GM19372 (cell line): ENCODE results near the gene GPAT3.
"Not testable (repeated sequence)": the region's sequence is repeated elsewhere in the genome, so short reads cannot be mapped to it uniquely, and the experiment has no call there.

Source experiments
- ATAC-seq: cut with Tn5 transposase; IDR thresholded peaks from one replicate; pipeline ENCODE4 v1.9.1; 2021; ENCODE audit warnings: mild to moderate bottlenecking, low read depth, moderate library complexity; ENCODE audit not compliant: unreplicated experiment

Gene GPAT3

DNA sequence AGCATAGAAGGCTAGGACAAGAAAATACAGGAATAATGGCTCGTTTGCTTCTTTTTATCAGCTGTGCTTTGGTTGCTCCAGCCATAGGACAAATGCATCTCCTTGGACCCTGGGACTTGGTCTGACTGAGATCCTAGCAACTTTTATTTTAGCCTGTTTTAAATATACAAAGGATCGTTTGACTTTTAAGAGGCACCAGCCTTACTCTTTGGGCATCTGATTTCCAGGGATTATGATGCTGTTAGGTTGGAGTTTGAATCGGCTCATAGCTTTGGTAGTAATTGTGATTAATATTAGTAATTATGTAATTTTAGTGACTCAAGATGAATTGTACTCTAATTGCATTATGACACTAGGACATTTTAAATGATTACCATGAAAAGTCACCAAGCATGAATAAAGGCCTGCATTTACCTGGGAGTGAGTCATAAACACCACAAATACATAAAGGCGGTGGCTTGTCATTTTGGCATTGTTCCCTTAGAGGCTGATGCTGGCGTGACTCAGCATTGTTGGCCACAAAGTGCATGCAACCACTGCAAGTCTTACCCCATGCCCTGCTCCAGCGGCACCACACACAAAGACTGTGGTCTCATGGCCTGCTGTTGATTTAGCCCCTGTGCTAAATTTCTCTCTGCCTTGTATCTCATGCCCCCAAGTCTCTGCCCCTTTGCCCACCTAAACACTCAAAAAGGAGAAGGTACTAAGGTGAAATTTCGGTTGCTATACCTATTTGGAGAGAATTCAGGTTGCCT is 12.4 kb downstream of the GPAT3 start:
- no peak for ATAC-seq

DNA sequence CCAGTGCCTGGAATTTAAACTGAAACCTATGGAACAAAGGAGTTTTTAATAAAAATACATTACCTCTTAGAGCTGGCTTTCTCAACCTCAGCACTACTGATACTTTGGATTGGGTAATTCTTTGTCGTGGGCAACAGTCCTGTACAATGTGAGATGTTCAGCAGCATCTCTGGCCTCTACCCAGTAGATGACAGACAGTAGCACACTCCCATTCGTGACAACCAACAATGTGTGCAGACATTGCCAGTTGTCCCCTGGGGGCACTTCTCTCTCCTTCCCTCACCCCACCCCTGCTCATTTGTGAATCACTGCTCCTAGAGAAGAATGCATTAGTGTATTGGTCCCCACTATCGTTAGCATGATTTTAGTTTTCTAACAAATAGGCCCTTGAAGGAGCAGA is 16.2 kb downstream of the GPAT3 start:
- no peak for ATAC-seq

- no peak for ATAC-seq
Measured at GRCh38 chr4:83552924-83553323, 17.0 kb downstream of the GPAT3 start.

DNA sequence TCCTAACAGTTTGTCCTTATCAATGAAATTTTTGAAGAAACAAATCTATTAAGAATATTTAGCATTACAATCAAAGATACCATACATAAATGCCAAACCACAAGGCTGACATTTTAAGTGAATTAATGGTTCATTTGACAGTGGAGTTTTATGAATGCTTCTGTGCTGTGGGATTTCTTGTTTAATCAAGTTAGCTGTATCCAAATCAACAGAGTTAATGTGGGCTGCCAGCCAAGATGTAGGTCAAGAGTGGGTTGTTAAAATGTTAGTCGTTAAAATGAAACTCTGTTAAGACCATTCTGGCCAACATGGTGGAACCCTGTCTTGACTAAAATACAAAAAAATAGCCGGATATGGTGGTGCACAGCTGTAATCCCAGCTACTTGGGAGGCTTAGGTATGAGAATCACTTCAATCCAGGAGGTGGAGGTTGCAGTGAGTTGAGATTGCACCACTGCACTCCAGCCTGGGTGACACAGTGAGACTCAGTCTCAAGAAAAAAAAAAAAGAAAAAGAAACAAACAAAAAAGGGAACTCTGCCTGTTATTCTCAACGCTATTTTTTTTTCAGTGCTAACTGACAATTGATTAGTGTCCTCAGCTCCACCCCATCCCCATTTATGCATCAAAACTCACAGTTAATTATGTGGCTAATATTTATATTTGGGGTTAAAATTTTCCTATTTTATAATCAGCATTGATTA is 20.2 kb downstream of the GPAT3 start:
- ATAC-seq = no peak

- ATAC-seq = no peak
Measured at GRCh38 chr4:83556816-83557215, 20.9 kb downstream of the GPAT3 start.

DNA sequence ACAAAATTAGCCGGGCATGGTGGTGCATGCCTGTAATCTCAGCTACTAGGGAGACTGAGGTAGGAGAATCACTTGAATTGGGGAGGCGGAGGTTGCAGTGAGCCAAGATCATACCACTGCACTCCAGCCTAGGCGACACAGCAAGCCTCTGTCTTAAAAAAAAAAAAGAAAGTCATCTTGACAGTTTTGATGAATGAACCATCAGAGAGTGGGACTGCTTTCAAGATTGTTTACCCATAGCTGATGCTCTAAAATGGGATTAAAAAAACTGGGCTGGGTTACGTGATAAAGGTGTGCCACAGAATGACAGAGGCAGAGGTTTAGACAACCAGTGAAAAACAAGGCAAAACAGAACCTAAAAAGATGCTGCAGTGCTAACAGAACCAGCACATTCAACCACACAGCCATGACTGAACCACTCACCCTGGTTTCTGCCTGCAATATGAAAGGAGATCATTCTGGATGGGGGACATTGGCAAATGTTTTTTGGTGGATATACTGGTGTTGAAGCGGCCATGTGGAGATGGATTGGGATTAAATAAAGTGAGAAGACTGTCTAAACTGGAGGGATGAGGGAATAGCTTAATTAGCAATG is 22.2 kb downstream of the GPAT3 start:
- ATAC-seq = no peak

DNA sequence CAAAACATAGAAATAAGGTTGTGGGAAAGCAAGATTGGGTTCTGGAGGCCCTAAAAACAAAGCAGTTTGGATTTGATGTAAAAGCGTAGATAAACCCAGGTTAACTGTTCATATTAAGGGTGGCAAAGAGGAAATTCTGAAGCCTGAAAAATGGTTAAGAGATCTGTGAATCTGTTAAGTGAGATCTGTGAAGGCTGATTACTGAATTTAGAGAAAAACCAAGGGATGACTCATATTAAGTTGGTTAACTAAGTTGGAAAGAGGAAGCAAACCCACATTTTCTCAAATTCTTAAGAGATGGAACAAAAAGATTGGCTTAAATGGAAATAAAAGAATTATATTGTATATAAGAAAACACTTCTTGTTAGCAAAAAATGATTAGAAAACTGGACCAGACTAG is 22.8 kb downstream of the GPAT3 start:
- no peak for ATAC-seq

GRCh38 chr4:83560523-83560922 is 24.6 kb downstream of the GPAT3 start:
- ATAC-seq = no peak

- no peak for ATAC-seq
Measured at GRCh38 chr4:83561381-83561780, 25.5 kb downstream of the GPAT3 start.

DNA sequence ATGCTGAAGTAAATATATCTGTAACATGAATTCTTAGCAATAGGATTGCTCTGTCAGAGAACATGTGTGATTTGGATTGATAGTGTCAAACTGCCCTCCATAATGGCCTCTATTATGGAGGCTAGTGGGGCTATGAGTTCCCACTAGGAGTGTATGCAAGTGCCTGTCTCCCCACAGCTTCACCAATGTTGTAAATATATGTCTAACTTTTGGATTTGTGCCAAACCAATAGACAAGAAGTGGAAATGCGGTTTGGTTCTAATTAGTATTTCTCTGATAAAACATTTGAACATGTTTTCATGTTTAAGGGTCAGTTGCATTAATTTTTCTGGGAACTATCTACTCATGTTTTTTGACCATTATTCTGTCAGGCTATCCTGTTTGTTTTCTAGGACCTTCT is 28.1 kb downstream of the GPAT3 start:
- ATAC-seq = no peak

- no peak for ATAC-seq
Measured at GRCh38 chr4:83568062-83568461, 32.2 kb downstream of the GPAT3 start.

DNA sequence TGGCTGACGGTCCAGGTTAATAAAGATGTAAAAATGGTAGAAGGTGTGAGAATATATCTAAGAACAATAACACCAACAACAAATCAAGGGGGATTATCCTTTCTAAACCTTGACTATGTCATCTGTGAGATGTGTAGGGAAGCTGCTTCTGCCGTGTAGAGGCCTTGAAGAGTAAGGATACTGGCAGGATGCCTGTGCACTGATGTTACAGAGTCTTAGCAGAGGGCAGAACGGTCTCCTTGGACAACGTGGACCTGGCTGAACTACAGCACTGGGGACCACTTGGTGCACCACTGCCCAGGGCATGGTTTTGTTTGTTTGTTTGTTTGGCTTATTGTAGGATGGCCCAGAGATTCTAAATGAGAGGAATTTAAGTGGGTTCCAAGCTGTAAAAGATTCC is 33.5 kb downstream of the GPAT3 start:
- no peak for ATAC-seq

DNA sequence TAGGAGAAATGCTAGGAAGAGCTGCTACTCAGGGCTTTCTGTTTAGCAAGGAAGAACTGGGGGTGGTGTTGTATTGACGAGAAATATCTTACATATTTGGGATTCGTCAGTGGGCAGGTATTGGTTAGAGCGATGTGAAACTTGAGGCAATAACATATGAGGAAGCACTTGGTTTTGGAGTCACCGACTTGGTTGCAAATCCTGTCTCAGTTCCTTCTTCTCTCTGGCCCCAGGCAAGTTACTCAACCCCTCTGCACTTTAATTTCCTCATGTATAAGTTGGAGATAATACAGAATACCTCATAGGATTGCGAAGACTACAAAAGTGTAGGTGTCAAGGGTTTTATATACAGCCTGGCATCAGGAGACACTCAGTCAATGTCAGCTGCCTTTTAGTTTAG is 34.1 kb downstream of the GPAT3 start:
- ATAC-seq = no peak

DNA sequence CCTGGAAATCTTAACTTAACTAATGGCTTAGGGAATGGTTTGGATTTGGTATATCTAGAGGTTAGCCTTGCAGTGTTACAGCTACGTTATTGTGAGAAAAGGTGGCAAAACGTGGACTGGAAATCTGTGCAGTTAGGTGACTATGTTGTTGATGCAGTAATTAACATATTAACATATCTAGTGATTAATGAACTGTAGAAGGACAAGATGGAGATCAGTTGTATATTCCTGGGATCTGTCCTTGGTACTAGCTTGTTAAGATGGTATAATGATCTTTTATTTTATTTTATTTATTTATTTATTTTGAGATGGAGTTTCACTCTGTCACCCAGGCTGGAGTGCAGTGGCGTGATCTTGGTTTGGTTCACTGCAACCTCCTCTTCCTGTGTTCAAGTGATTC is 36.9 kb downstream of the GPAT3 start:
- ATAC-seq = no peak

DNA sequence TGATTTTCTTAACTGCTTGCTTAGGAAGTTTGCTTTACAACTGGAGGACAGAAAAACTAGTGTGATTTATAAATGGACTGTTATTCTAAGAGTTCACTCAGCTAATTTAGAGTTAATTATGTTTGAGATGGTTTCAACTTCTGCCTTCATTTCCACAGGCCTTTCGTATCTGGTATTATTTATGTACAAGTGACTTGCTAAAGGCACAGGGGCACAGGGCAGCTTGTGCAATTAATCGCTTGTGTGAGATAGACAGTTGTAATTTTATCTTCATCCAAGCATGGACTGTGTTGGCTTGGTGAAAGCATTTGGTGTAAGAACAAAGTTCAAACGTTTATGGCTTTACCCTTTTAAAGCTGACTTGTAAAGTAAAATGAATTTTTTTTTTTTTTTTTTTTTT is 38.3 kb downstream of the GPAT3 start:
- no peak for ATAC-seq

- not testable (repeated sequence) for ATAC-seq
Measured at GRCh38 chr4:83576237-83576636, 40.3 kb downstream of the GPAT3 start.

- ATAC-seq = peak; percentile 67
Measured at GRCh38 chr4:83581411-83582288, 45.7 kb downstream of the GPAT3 start.

GRCh38 chr4:83582289-83582785 is 46.4 kb downstream of the GPAT3 start:
- ATAC-seq = peak; percentile 37

DNA sequence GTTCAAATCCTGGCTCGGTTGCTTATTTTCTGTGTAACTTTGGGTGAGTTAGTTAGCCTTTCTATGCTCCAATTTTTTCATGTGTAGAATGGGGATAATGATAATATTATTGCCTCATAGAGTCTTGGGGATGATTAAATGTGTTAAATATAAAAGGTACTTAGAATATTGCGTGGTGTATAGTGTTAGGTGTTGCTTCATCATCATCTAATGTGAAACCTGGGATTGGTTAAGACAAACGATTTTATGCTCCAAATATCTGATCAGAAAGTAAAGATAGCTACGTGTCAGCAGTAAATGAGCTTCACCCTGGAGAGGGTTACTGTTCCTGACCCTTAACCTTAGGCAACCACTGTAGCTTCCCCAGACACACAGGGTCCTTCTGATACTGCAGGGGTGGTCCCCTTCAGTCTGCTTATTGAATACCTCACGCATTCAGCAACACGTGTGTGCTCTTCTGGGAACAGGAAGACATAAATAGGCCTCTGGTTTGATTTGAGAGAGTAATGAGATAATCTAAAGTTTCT is 50.1 kb downstream of the GPAT3 start:
- no peak for ATAC-seq

GRCh38 chr4:83589279-83589678 is 53.4 kb downstream of the GPAT3 start:
- no peak for ATAC-seq
